Measurements from ENCODE around the gene BIRC5. TPM values are rescaled to one million over a fixed set of nuclear protein-coding genes. Genes with fewer than 3 reads are reported as not detected.

The BIRC5 gene
- total and polyA plus RNA-seq, 3 donors from 2014 or later, result 12.4 to 58.5 (median 28.1) TPM

- intact Hi-C loops (cut with DNase I; ENCODE audit: low total_unique reads), result no loop called here
- no peak overlapping the region for H3K27ac ChIP-seq
- no peaks in the 10 kb centered on the region for H3K36me3 ChIP-seq (ENCODE audit: low read depth, missing control alignments)
- no peaks in the 10 kb centered on the region for H3K27me3 ChIP-seq
- TF ChIP-seq POLR2A (IDR thresholded peaks at IDR 0.05), result no peak
- TF ChIP-seq, protein P1, sequence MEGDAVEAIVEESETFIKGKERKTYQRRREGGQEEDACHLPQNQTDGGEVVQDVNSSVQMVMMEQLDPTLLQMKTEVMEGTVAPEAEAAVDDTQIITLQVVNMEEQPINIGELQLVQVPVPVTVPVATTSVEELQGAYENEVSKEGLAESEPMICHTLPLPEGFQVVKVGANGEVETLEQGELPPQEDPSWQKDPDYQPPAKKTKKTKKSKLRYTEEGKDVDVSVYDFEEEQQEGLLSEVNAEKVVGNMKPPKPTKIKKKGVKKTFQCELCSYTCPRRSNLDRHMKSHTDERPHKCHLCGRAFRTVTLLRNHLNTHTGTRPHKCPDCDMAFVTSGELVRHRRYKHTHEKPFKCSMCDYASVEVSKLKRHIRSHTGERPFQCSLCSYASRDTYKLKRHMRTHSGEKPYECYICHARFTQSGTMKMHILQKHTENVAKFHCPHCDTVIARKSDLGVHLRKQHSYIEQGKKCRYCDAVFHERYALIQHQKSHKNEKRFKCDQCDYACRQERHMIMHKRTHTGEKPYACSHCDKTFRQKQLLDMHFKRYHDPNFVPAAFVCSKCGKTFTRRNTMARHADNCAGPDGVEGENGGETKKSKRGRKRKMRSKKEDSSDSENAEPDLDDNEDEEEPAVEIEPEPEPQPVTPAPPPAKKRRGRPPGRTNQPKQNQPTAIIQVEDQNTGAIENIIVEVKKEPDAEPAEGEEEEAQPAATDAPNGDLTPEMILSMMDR (IDR thresholded peaks at IDR 0.05), result no peak
- H3K9me3 ChIP-seq, result no peaks in the 10 kb centered on the region
- 80 to 93% methylated on average over 2 to 9 of the region's 9 CpGs for whole genome bisulfite sequencing, 2 donors
- H3K4me3 ChIP-seq, result no peak overlapping the region
- DNase-seq, result no peak
- peaks cover 11% of the 10 kb centered on the region for H3K4me1 ChIP-seq
These were observed 25.5 kb downstream of the BIRC5 start for GRCh38 chr17:78239489-78239931.

GRCh38 chr17:78240012-78240655 lies 26.1 kb downstream of the BIRC5 start:
- WGBS, 2 donors, result 77 to 83% methylated on average over 7 to 12 of the region's 12 CpGs
- intact Hi-C loops (cut with DNase I; ENCODE audit: low total_unique reads), result no loop called here
- no peak overlapping the region for H3K27ac ChIP-seq

GRCh38 chr17:78240839-78241238 lies 26.8 kb downstream of the BIRC5 start:
- no peaks in the 10 kb centered on the region for H3K36me3 ChIP-seq (ENCODE audit: low read depth, missing control alignments)
- peaks cover 11% of the 10 kb centered on the region for H3K4me1 ChIP-seq
- no peak overlapping the region for H3K4me3 ChIP-seq
- intact Hi-C loops (cut with DNase I; ENCODE audit: low total_unique reads), result no loop called here
- TF ChIP-seq, protein P1 (IDR thresholded peaks at IDR 0.05), result no peak
- no peak for TF ChIP-seq POLR2A (IDR thresholded peaks at IDR 0.05)
- H3K27me3 ChIP-seq, result no peaks in the 10 kb centered on the region
- DNase-seq, result no peak
- WGBS, 2 donors, result 77 to 80% methylated on average over 6 to 9 of the region's 9 CpGs
- no peak overlapping the region for H3K27ac ChIP-seq
- H3K9me3 ChIP-seq, result no peaks in the 10 kb centered on the region

More at GRCh38 chr17:78240012-78240655, 26.1 kb downstream of the BIRC5 start:
- no peak for DNase-seq
- H3K9me3 ChIP-seq, result no peaks in the 10 kb centered on the region
- no peaks in the 10 kb centered on the region for H3K27me3 ChIP-seq
- TF ChIP-seq, protein P1 (IDR thresholded peaks at IDR 0.05), result no peak
- no peak for TF ChIP-seq POLR2A (IDR thresholded peaks at IDR 0.05)
- H3K4me1 ChIP-seq, result peaks cover 11% of the 10 kb centered on the region
- no peak overlapping the region for H3K4me3 ChIP-seq
- no peaks in the 10 kb centered on the region for H3K36me3 ChIP-seq (ENCODE audit: low read depth, missing control alignments)

DNA sequence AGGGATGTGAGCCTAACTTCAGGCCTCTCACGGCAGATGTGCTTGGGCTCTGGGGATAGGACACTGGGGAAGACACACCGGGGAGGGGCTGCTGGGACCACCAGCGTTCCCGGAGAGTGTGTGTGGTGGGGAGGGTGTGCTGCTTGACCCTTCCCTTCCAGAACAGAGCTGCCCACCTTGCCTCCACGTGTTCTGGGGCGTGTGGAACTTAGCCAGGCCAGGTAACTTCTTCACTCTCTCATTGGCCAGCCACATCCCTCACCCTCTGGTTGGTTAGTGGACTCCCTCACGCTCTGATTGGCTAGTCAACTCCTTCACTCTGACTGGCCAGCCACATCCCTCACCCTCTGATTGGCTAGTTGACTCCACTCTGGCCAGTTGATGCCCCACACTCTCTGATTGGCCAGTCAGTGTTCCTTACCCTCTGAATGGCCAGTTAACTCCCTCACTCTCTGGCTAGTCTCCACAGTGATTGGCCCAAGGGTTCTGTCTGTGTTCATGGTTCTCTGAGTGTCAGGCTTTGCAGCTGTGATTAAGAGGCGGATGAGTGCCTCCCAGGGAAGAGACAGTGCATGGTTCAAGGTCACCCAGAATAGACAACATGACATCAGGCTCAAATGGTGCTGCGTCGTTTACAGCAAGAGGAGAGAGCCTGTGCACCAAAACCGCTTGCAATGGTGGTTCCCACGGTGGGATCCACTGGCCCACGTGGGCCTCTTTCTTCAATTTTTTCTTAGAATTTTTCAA lies 27.4 kb downstream of the BIRC5 start:
- no peak overlapping the region for H3K4me3 ChIP-seq
- no peaks in the 10 kb centered on the region for H3K27me3 ChIP-seq
- TF ChIP-seq, protein P1 (IDR thresholded peaks at IDR 0.05), result no peak
- no peak overlapping the region for H3K27ac ChIP-seq
- WGBS, 2 donors, result 55 to 56% methylated on average over 10 to 13 of the region's 13 CpGs
- intact Hi-C loops (cut with DNase I; ENCODE audit: low total_unique reads), result no loop called here
- H3K9me3 ChIP-seq, result no peaks in the 10 kb centered on the region
- no peaks in the 10 kb centered on the region for H3K36me3 ChIP-seq (ENCODE audit: low read depth, missing control alignments)
- peaks cover 11% of the 10 kb centered on the region for H3K4me1 ChIP-seq
- peak; percentile 76 for DNase-seq

All from testis (tissue), 3 donors.